HG03460 (cell line): ENCODE measurements around the gene LIFR.
"Not testable (repeated sequence)": the region's sequence is repeated elsewhere in the genome, so short reads cannot be mapped to it uniquely, and the experiment has no call there.

ENCODE experiments used
- ATAC-seq: cut with Tn5 transposase; IDR thresholded peaks from one replicate; pipeline ENCODE4 v1.9.1; 2021; ENCODE audit not compliant: unreplicated experiment

LIFR gene

DNA sequence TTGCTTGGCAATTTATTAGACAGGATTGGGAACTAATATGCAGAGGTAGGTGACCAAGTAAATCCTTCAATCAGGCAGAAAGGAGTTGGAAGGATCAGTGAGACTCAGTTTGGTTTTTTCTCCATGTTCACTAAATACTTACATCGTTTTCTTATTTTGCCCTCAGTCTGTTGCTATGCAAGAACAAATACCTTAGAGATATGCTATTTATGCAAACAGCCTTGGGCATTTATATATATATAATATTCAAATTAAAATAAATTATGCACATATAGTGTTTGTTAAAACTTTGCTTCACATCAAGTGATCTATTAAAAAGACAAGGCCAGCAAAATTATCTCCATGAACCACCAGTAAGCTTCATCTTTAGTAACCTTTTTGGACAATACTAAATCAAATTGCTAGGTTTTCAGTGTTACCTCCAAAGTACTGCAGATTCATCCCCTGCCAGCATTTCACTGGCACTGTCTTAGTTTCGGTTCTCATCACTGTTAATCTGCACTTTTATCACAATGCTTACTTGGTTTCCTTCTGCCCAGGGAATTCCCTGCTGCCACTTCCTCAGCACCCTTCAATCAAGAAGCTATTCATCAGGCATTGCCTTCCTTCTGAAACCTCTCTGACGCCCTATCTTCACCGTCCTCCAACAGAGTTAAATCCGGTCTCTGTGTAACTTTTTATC lies 26.0 kb upstream of the LIFR start:
- no peak for ATAC-seq

DNA sequence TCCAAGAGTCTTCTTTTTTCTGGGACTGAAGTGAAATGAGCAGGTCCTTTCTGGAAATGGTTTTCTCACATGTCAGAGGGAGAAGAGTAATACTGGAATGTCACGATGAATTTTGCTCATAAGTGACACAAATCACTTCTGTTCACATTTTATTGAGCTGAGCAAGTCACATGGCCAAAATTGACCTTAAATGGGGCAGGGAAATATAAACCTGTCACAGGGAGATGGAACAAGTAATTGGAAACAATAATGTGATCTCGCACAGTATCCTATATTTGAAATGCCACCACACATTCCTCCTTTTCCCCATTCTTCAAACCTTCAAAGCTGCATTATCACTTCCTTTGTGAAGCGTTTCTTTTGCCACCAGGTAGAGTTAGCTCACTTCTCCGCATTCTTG lies 25.2 kb upstream of the LIFR start:
- no peak for ATAC-seq

DNA sequence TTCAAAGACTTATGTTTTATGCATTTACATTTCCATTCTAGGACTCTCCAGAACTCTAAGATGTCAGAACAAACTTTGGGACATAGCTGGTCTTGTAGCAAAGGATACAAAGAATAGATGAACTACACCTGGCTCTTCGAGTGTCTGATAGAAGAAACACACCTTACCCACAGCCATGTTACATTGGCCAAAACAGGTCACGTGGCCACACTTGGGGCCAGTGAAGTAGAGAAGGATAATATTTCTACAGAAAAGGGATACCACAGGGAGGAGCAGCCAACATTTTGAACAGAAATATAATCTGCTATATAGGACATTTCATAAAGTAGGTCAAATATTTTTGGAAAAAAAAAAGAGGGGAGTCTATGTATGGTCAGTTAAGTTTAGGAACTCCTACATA lies 22.7 kb upstream of the LIFR start:
- no peak for ATAC-seq

DNA sequence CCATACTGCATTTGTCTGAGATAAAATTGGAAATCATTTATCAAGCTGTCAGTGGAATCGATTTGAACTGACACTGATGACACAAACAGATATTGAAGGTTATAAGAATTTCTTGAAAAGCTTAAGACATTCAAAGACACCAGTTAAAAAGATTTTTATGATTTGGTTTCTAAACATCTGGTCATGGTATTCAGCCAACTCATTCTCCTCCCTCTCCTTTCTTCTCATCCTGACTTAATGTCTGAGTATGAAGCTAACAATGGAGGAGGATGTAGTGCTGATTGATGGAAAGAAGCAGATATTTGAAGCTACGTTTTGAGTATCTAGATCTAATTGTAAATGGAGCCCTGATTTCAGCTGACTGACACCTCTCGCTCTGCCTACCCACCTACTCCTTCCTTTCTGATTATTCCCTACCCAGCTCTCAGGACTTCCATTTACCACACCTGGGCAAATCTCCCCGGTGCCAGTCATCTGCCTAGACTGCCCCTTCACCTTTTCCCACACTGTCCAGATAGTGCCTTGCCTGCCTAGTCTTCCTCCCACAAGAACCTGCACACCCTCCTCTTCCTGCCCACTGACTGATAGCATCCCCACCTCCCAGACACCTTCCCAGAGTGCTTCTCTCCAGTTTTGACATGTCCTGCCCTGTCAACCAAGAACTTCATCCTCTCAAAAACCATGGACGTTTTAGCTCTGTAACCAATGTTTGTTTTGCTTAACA lies 20.7 kb upstream of the LIFR start:
- no peak for ATAC-seq

DNA sequence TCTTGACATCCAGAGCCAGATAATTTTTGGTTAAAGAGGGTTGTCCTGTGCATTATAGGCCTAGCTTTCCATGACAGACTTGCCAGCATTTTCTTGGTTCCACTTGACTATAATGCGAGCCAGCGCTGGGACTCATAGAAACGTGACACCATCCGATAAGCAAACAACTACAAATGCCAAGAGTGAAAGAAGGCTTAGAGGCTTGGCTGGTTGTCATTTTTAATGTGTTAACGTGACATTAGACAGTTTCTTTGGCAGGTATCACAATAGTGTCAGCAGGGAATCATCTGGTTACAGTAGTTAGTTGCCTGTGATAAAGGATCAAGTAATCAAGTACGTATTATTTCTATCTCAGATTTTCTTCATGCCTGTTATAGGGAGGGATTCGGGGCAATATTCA lies 20.0 kb upstream of the LIFR start:
- no peak for ATAC-seq

DNA sequence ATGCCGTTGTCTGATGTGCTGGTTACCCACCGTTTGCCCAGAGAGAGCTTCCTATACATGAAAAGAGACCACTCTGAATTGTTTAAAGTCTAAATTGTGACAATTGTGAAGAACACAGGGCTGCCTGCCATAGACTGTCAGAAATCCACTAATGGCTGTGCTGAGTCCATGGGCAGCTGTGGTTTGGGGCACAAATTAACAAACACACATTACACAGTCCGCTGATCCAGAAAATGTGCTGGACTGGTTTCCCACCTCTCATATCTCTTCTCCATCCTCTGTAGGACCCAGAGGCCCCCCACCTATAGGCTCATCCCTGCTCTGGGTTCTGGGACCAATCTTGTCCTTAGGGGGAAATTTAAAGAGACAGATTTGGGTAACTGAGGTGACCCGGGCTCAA lies 19.0 kb upstream of the LIFR start:
- no peak for ATAC-seq

DNA sequence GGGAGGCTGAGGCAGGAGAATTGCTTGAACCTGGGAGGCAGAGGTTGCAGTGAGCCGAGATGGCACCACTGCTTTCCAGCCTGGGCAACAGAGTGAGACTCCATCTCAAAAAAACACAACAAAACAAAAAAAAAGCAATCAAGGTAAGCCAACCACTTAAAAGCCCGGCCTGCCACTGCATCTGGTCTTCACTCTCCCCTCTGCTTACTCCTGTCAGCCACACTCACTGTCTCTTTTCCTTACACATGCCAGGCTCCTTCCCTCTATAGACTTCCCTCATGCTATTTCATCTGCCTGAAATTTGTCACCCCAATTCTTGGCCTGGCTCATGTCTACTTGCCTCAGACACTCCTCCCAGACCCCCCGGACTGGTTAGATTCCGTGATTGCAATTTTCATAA lies 17.6 kb upstream of the LIFR start:
- ATAC-seq, result no peak

DNA sequence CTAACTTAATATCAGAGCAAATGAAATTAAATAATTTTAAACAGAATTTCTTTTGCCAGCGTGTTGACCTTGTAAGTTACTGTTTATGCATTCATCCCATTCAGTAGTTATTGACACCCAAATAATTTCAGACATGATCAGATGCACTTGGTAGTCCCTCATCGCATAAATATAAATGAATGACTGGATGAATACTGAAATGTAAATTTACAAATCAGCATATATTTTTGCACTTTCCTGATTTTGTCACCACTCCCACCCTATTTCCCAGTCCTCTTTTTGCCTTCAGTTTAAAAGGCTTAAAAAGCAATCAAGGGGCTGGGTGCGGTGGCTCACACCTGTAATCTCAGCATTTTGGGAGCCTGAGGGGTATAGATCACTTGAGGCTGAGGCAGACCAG lies 17.1 kb upstream of the LIFR start:
- no peak for ATAC-seq

DNA sequence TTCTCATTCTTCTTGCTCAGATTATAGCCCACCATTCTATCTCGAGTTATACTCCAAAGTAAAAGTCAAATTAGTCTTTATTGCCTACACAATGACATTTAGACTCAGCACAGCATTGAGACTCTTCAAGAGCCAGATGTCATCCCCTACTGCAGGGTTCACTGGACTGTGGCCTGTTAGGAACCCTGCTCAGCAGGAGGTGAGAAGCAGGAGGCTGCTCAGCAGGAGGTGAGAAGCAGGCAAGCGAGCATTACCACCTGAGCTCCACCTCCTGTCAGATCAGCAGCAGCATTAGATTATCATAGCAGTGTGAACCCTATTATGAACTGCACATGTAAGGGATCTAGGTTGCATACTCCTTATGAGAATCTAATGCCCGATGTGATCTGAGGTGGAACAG lies 12.7 kb upstream of the LIFR start:
- no peak for ATAC-seq

DNA sequence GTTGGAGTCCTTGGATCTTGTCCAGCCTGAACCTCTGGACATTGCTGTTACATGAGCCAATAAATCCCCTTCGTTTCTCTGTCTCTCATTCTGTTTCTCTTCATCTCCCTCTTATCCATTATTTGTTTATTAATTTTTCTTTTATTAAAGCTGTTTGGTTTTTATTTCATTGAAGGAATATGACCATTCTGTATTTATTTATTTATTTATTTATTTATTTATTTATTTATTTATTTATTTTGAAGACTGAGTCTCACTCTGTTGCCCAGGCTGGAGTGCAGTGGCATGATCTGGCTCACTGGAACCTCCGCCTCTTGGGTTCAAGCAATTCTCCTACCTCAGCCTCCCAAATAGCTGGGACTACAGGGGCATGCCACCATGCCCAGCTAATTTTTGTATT lies 10.9 kb upstream of the LIFR start:
- ATAC-seq, result not testable (repeated sequence)

DNA sequence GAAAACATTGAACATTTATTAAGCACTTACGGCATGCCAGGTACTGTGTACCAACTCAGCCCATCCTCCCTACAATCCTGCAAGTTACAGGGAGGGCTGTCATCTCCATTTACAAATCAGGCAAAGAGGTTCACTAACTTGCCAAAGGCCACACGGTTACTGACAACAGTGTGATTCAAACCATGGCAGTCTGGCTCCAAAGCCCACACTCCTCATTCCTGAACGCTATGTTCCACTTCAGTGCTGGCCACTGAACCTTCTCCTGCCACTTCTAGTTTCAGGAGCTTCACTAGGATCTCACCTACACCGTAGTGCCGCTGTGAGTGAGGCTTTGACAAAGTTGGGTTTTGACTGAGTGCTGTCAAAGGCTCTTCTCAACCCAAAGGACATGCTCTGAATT lies 7.2 kb upstream of the LIFR start:
- ATAC-seq, result no peak

DNA sequence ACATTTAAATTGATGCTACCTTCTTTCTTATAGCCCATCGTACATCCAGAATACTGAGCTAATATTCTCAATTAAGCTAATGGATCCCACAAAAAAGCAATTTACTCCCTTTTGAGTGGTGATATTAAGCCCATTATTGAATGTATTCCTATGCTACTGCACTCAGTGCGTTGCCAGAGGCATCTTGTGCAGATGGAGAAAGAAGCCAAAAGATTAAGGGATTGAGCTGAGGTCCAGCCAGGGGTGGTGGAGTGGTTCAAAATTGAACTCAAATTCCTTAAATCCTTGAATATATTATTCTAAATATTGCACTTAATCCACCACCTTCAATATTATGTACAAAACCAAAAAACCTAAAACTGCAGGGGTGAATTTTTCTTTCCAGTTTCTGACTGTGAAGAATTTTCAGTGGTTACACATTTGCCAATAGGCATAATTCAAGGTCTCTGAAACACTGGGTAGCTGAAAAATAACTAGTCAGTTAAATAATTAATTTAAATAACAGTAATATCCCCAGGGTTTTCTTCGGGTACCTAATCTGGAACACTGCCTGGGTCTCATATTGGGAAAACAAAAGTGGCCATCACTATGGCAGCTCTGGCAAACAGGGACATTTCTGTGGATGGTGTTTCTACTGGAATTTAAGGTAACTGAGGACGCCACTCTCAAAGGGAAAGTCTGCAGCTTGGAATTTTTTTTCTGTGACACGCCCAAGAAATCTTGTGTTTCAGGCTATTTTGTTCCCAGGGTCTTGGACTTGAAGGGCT lies 6.2 kb upstream of the LIFR start:
- no peak for ATAC-seq

DNA sequence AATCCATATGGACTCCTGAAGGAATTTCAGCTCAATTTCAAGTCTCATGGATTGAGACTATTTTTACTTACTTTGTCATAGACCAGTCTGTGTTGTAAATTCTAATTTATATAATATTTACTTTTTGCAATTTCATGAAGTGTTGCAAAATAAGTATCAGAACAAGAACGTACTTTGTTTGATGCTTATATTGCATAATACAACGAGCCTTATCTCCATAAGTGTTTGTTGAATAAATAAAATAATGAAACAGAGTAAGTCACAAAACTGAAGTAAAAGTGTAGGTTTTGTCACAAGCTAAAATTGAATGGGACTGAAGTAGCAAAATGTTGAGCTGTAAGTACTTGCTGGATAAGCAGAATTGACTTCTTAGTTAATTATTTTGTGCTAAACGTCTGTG lies 3.0 kb upstream of the LIFR start:
- no peak for ATAC-seq

DNA sequence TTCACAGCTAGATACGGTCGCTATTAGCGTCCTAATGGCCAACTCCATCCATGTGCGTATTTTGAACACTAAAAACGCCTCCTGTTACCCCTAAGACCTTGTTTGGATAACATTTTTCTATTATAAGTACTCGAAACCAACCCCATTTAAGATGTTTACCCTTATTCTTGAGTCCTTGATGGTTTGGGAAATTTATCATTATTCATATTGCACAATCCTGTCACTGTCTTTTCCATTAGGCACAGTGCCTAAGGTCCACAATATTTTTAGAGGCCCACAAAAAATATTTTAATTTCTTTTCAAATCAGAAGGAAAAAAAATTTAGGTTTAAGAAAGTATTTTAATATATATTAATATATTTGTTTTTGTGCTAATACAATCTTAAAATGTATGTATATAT lies 1.3 kb upstream of the LIFR start:
- no peak for ATAC-seq

DNA sequence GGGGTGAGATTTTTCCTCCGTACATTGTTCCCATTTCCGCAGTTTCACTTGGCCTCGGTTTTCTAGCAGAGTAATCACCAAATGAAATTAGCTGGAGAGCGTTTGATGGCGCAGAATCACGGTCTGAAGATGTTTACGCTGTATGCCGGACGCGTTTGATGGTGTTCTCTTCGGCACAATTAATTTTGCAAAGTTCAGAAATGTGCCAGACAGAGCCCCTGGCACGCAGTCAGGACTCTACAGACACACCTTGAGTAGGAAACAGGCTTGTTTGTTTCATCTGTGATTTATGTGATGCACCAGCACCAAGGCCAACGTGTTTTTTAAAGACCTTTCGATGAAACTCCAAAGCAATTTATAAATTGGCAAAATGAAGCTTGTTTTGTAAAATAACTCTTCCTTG lies 863 bp upstream of the LIFR start:
- ATAC-seq, result no peak

DNA sequence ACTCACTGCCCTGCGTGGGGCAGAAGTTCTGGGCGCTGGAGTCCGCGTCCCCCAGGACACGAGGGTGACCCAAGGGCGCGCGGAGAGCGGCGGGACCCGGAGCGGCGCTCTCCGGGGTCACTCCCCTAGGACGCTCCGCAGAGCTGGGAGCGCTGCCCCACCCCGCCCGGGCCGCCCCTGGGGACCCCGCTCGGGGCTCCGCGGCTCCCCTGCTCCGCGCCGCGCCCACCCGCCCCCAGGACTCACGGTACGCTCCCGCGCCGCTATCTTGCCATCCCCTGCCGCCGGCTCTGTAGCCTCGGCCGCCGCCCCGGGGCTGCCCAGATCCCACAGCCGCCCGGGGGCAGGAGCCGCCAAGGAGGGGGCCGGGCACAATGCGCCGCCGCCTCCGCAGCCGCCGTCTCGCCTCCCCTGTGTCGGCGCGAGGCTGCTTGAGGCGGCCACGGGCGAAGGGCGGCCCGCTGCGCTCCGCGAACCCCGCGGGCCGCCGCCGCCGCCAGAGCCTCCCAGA lies 303 bp downstream of the LIFR start:
- ATAC-seq, result no peak

DNA sequence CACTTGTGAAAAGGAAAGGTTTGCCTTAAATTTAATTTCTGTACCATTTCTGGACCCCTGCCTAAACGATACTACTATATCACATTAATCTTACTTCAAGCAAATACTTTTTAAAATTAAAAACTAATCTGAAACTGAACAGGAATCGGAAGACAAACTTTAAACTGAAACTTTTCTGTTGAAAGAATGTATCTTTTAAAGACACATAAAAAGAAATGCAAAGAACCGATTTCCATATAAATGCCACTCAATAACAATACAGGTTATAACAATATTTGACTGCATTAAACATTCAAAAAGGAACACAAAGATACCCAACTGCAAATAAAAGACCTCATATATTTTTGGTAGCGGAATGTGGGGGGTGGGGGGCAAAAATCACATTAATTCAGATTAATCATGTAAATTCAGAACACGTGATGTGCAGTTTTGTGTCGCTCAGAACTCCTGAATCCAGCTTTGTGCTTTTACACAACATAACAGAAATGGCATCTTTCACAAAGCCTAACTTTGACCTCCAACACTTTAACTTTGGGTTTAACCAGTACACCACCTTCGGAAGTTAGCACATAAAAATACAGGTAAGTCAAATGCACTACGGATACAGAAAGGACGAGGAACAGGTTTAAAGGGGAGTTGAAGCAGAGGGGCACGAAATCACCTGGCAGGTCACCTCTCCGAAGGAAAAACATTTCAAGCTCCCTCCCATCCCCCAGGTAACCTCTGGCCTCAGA lies 925 bp downstream of the LIFR start:
- ATAC-seq, result no peak

DNA sequence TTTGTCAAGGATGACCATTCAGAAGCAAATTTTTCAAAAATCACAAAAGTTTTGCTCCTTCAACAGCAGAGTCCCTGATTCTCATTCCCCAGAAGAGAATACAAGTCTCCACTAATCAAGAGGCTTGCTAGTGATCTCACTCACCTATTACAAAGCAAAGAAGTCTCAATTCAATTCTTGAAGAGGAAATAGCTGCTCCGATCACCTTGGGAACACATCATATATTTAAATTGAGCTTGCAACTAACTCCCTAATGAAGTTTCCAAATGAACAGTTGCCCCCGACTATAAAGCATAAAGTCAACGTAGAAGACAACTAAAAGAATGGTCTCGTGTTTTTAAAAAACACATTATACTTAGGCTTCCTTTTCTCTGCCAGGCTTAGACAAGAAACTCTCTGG lies 1.6 kb downstream of the LIFR start:
- ATAC-seq, result no peak

DNA sequence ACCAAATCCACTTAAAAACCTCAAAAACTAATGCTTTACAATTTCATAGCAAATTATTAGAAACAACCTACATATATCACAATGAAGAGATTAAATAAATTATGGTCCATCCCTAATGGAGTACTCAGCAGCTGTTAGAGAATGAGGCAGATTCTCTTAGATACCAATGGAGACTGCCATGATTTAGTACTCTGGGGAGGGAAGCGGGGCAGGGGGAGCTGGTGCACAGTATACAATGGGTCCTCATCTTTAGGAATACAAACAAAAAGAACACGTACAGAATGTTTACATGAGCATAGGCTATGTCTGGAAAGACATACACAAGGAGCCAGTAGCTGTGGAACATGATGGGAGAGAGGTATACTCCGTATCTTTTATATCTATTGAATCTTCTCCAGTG lies 2.0 kb downstream of the LIFR start:
- ATAC-seq, result no peak

DNA sequence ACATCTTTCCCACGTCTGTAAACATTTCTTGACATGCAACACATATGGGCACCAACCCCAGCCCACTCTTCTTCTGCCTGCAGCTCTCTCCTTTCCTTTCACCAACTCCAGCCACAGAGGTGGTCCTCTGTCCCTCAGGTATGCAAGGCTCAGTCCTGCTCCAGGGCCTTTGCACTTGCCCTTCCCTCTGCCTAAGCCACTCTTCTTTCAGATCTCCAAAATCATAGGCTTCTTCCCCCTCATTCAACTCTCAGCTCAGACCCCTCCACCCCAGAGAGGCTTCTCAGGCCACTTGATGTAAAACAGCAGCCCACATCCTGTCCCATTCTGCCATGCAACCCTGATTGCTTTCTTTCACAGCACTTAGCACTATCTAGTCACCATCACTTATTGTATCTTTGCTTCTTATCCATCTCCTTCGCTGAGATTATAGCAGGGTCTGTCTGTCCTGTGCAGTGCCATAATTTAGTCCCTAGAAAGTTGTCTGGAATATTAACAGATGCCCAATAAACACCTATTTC lies 3.4 kb downstream of the LIFR start:
- no peak for ATAC-seq
